Activated T-cell treated with anti-CD3 and anti-CD28 coated beads, Interleukin-2, amount 50 U/mL, for 72 hours (primary cell): ENCODE results near the gene CLDN16. TPM values are rescaled to one million over a fixed set of nuclear protein-coding genes. Genes with fewer than 3 reads are reported as not detected.

Experiments used
- ATAC-seq, 2 donors: fragments of 150-1000 bp; cut with Tn5 transposase; replicated peaks in 1 of 2; 2 replicates each; pipeline ENCODE4 v1.10.0; 2021; ENCODE audit warnings: moderate library complexity in 2 of 2, mild to moderate bottlenecking in 1 of 2
- DNase-seq, 2 donors: peaks; one replicate each; pipeline ENCODE4 v3.0.0; 2021 to 2022; ENCODE audit warnings: mixed read lengths in 1 of 2
- H3K27ac Mint-ChIP-seq: one replicate; pipeline ENCODE4 v1.8.0; 2022; ENCODE audit warnings: mild to moderate bottlenecking, moderate library complexity, mixed read lengths
- H3K27me3 Mint-ChIP-seq: one replicate; pipeline ENCODE4 v1.8.0; 2022; ENCODE audit warnings: low read depth, mixed read lengths
- H3K36me3 Mint-ChIP-seq, 2 donors: one replicate each; pipeline ENCODE4 v1.8.0; 2022; ENCODE audit warnings: mixed read lengths in 2 of 2, mild to moderate bottlenecking in 1 of 2; ENCODE audit not compliant: insufficient read depth in 2 of 2
- H3K4me1 Mint-ChIP-seq: one replicate; pipeline ENCODE4 v1.8.0; 2022; ENCODE audit warnings: low read depth, mixed read lengths
- H3K4me3 Mint-ChIP-seq, 2 donors: one replicate each; pipeline ENCODE4 v1.8.0; 2022; ENCODE audit warnings: mild to moderate bottlenecking in 2 of 2, mixed read lengths in 2 of 2, moderate library complexity in 2 of 2
- H3K9me3 Mint-ChIP-seq, 2 donors: one replicate each; pipeline ENCODE4 v1.8.0; 2022; ENCODE audit warnings: mixed read lengths in 2 of 2
- total RNA-seq, 2 donors: library from RNA; stranded (reverse); gene quantifications; one replicate each; pipeline ENCODE4 v1.2.3, GENCODE V29; 2022

CLDN16 gene
- total RNA-seq, 2 donors from 2014 or later: 0.29 TPM; not detected in 1

GRCh38 chr3:190458040-190458439 lies 70.1 kb downstream of the CLDN16 start:
- H3K4me3 Mint-ChIP-seq: no peak overlapping the region
- H3K36me3 Mint-ChIP-seq: no peaks in the 10 kb centered on the region
- no peak for DNase-seq
- H3K27me3 Mint-ChIP-seq: peaks cover 15% of the 10 kb centered on the region
- no peaks in the 10 kb centered on the region for H3K4me1 Mint-ChIP-seq
- ATAC-seq: no peak
- no peaks in the 10 kb centered on the region for H3K9me3 Mint-ChIP-seq
- H3K27ac Mint-ChIP-seq: no peak overlapping the region

Other genes starting within 250 kb of the CLDN16 start
- gene CLDN1, start 65.7 kb upstream of the CLDN16 start, total RNA-seq: 10 to 100 TPM in 1 of 2 donors, 1 to 10 TPM in 1; 1.6 to 12.3 TPM
- gene TMEM207, start 61.7 kb downstream of the CLDN16 start, total RNA-seq: not detected
- 10 to 100 TPM; 14.1 to 20.3 TPM for gene IL1RAP, start 125.9 kb downstream of the CLDN16 start, total RNA-seq